ENCODE data around the gene KLHL29. TPM values are rescaled to one million over a fixed set of nuclear protein-coding genes. Genes with fewer than 3 reads are reported as not detected.

KLHL29 gene
- polyA plus RNA-seq, 3 donors = 0.03 TPM; not detected in 2

DNA sequence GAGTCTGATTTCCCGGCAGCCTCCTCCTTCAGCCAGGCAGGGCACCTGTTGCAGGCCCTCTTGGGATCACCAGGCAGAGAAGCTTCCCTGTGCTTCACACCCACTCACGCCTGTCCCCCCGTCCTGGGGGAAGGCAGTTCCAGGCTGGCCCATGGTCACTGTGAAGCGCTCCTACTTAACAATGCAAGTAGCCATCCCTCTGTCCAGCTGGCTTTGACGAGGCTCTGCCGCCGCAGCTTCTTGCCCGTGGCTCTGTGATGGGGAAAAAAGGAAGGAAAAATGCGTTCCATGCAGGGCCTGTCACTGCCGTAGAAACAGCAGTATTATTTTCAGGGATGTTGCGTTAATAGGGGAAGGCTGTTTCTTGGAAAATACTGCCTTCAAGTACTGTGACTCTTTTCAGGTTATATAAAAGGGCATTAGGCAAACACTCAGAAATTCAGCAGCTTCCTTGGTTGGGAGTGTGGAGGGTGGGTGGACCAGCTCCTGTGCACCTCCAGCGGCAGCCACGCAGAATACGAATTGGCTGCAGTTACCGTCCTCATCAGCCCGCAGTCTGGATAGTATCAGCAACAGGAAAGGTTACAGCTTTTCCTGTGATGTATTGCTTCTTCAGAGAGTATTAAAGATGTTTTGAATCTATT is 232.3 kb downstream of the KLHL29 start:
- no peak overlapping the region for H3K4me3 Mint-ChIP-seq
- Histone ChIP-seq H3K27ac (ENCODE audit: low read depth in 1 of 2, low read length in 2 of 2) (no peak overlapping the region), H3K4me2 (replicated peaks; ENCODE audit: extremely low read depth, low read length, poor library complexity, severe bottlenecking) (no peak overlapping the region), H2AFZ (ENCODE audit: insufficient read depth, low read depth, low read length, poor library complexity, severe bottlenecking) (no peak overlapping the region), H3K9me3 (replicated peaks in 1 of 2; ENCODE audit: control insufficient read depth in 1 of 2, insufficient read depth in 1 of 2, low read length in 2 of 2) (peaks cover 2 to 4% of the 10 kb centered on the region in 2 donors), H3K36me3 (replicated peaks in 1 of 2; ENCODE audit: control insufficient read depth in 1 of 2, insufficient read depth in 2 of 2, low read length in 2 of 2) (no peaks in the 10 kb centered on the region), H3K79me2 (ENCODE audit: insufficient read depth, low read length) (no peaks in the 10 kb centered on the region), H3K4me3 (replicated peaks in 1 of 3; ENCODE audit: low read depth in 2 of 3, low read length in 3 of 3) (no peak overlapping the region), H3K27me3 (ENCODE audit: control insufficient read depth in 2 of 2, insufficient read depth in 2 of 2, low read length in 2 of 2) (peaks cover 0 to 24% of the 10 kb centered on the region in 2 donors), H3K4me1 (ENCODE audit: control insufficient read depth in 1 of 2, insufficient read depth in 2 of 2, low read length in 2 of 2) (no peaks in the 10 kb centered on the region), H4K20me1 (ENCODE audit: insufficient read depth, low read length) (no peaks in the 10 kb centered on the region), H3K9ac (ENCODE audit: insufficient read depth, low read length, poor library complexity, severe bottlenecking) (no peak overlapping the region)
- TF ChIP-seq, protein P1, sequence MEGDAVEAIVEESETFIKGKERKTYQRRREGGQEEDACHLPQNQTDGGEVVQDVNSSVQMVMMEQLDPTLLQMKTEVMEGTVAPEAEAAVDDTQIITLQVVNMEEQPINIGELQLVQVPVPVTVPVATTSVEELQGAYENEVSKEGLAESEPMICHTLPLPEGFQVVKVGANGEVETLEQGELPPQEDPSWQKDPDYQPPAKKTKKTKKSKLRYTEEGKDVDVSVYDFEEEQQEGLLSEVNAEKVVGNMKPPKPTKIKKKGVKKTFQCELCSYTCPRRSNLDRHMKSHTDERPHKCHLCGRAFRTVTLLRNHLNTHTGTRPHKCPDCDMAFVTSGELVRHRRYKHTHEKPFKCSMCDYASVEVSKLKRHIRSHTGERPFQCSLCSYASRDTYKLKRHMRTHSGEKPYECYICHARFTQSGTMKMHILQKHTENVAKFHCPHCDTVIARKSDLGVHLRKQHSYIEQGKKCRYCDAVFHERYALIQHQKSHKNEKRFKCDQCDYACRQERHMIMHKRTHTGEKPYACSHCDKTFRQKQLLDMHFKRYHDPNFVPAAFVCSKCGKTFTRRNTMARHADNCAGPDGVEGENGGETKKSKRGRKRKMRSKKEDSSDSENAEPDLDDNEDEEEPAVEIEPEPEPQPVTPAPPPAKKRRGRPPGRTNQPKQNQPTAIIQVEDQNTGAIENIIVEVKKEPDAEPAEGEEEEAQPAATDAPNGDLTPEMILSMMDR (IDR thresholded peaks at IDR 0.05) = no peak
- 72% methylated on average over 15 of the region's 16 CpGs for WGBS (ENCODE audit: insufficient coverage)
- intact Hi-C loops (cut with micrococcal nuclease) = no loop called here
- peaks cover 2 to 10% (median 7%) of the 10 kb centered on the region in 7 donors for H3K9me3 Mint-ChIP-seq
- H3K27me3 Mint-ChIP-seq (ENCODE audit: low read depth in 3 of 3) = peaks cover 26 to 49% (median 27%) of the 10 kb centered on the region in 3 donors
- no peak for DNase-seq
- H3K27ac Mint-ChIP-seq = no peak overlapping the region
- no peaks in the 10 kb centered on the region for H3K36me3 Mint-ChIP-seq
- peaks cover 4% of the 10 kb centered on the region for H3K4me1 Mint-ChIP-seq

DNA sequence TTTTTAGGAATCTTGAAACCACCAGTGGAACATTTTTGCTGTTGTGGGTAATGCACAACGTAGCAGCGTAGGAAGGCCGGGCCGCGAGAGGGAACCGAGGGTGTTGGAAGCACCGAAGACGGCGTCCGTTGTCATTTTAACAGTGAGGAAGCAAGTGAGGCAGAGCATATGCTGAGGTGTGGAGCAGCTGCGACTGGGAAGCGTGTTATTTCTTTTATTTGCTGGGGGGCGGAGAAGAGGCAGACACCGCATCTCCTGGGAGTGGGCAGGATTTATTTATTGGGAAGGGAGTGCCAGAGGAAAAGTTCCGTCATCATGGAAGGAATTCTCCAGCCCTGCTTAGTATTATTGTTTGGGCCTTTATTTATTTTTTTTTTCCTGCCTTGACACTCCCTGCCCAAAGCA is 232.8 kb downstream of the KLHL29 start:
- TF ChIP-seq, protein P1 (IDR thresholded peaks at IDR 0.05) = no peak
- no peaks in the 10 kb centered on the region for H3K79me2 ChIP-seq (ENCODE audit: insufficient read depth, low read length)
- intact Hi-C loops (cut with micrococcal nuclease) = no loop called here
- no peak overlapping the region for H3K4me3 Mint-ChIP-seq
- no peak for DNase-seq
- no peak overlapping the region for H2AFZ ChIP-seq (ENCODE audit: insufficient read depth, low read depth, low read length, poor library complexity, severe bottlenecking)
- peaks cover 4% of the 10 kb centered on the region for H3K4me1 Mint-ChIP-seq
- H3K36me3 Mint-ChIP-seq = no peaks in the 10 kb centered on the region
- no peak overlapping the region for H3K4me3 ChIP-seq (replicated peaks in 1 of 3; ENCODE audit: low read depth in 2 of 3, low read length in 3 of 3)
- peaks cover 26 to 48% (median 27%) of the 10 kb centered on the region in 3 donors for H3K27me3 Mint-ChIP-seq (ENCODE audit: low read depth in 3 of 3)
- no peaks in the 10 kb centered on the region for H3K4me1 ChIP-seq (ENCODE audit: control insufficient read depth in 1 of 2, insufficient read depth in 2 of 2, low read length in 2 of 2)
- no peak overlapping the region for H3K27ac ChIP-seq (ENCODE audit: low read depth in 1 of 2, low read length in 2 of 2)
- H3K4me2 ChIP-seq (replicated peaks; ENCODE audit: extremely low read depth, low read length, poor library complexity, severe bottlenecking) = no peak overlapping the region
- 95% methylated on average over 10 of the region's 15 CpGs for WGBS (ENCODE audit: insufficient coverage)
- H3K27me3 ChIP-seq (ENCODE audit: control insufficient read depth in 2 of 2, insufficient read depth in 2 of 2, low read length in 2 of 2) = peaks cover 0 to 23% of the 10 kb centered on the region in 2 donors
- H3K9ac ChIP-seq (ENCODE audit: insufficient read depth, low read length, poor library complexity, severe bottlenecking) = no peak overlapping the region
- H3K36me3 ChIP-seq (replicated peaks in 1 of 2; ENCODE audit: control insufficient read depth in 1 of 2, insufficient read depth in 2 of 2, low read length in 2 of 2) = no peaks in the 10 kb centered on the region
- no peaks in the 10 kb centered on the region for H3K9me3 ChIP-seq (replicated peaks in 1 of 2; ENCODE audit: control insufficient read depth in 1 of 2, insufficient read depth in 1 of 2, low read length in 2 of 2)
- peaks cover 0 to 6% (median 3%) of the 10 kb centered on the region in 7 donors for H3K9me3 Mint-ChIP-seq
- no peaks in the 10 kb centered on the region for H4K20me1 ChIP-seq (ENCODE audit: insufficient read depth, low read length)
- H3K27ac Mint-ChIP-seq = no peak overlapping the region
